Measurements from ENCODE around the gene C17orf67.

The C17orf67 gene

DNA sequence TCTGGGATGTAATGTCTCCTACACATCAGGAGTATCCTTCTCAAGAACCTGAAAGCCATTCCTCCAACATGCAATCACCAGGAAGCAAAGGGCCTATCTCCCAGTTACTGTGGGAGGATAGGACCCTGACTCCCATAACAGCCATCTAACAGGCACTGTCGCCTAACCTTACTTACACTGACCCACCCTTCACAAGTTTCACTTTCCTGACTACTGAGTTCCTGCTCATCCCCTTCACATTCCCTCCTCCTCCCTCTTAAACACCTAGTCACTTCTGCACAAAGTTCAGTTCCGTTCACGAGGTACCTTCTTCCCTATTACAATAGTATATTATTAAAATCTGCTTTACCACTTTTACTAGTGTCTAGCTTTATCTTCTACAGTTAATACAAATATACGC is 1.3 kb downstream of the C17orf67 start:
- no peak for DNase-seq

DNA sequence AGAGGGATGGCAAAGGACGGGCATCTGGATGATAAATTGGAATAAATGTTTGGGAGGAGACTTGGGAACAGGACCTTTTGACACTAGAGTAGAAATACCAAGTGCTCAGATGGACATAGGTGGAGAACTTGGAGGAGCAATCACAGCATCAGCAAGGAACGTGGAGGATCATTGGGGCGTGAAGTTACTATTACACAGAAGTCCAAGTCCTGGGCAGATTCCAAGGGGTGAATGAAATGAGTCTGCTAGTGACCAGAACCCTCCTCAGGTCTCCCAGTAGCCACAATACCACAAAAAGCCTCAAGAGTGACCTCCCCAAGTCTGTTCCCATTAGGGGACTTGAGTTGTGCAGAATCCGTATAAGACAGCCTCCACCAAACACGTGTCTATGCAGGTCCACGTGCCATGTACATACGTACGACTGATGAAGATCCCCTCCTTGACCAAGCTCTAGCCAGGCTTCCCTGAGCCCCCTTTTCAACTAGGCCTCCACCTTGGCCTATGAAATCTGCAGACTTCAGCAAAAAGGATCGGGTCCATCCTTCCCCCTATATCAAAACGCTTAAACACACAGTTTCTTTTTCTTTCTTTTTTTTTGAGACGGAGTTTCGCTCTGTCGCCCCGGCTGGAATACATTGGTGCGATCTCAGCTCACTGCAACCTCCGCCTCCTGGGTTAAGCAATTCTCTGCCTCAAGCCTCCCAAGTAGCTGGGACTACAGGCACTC is 2.2 kb downstream of the C17orf67 start:
- DNase-seq = no peak

DNA sequence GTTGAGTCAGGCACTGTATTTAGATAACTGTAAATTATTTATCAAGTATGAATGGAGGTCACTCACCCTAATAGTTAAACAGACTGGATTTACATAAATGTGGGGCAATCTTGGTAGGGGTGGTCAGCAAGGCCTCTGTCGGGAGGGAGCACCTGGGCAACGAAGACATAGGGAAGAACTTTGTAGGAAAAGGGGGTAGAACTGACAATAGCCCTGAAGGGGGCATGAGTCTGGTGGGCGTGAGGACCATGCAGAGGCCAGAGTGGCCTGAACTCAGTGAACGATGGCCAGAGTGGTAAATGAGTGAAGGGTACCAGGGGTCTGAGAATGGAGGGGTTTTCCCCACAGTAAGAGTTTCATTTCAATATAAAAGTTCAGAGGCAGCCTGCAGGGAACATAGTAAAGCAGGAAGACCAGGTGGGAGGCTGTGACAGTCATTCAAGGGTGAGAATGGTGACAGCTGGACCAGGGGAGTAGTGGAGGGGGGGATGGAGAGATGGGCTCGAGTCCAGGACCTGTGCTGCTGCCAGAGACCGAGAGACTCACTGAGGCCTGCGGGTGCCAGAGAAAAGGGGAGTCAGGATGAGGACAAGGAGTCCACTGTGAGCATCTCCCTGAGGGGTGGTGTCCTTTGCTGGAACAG is 2.9 kb downstream of the C17orf67 start:
- no peak for DNase-seq

DNA sequence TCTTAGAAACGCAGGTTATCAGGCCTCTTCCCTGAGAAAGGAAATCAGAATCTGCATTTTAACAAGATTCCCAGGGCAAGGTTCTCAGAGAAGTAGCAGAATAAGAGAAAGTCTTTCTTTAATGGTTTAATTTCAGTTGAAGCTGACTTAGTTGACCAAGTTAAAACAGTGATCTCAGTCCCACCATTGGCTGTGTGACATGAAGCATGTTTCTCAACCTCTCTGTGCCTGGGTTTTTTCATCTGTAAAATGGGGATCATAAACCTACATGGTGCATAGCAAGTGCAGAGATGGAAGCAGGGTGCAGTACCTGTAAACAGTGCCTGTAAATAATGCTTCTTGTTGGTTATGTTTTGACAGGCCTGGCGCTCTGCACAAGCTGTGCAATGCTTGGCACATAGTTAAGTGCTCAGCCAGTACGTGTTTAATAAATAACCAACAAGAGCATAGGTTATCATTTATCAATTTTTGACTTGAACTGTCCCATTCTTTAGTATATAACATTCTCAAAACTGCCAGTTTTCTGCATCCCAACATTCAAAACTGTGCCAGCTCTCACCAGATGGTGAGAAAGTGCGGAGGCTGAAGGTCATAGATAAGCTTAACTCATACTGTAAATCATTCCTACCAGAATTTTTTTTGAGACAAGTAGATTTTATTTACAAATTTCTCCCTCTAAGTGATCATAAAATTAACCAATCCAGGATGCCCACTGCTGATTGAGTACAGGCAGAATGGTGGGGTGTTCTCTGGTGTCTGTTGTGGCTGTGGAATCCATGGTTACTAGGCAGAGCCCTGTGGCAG is 6.9 kb downstream of the C17orf67 start:
- no peak for DNase-seq

GRCh38 chr17:56824503-56824902 is 9.2 kb downstream of the C17orf67 start:
- DNase-seq = no peak

- no peak for DNase-seq
Observed at GRCh38 chr17:56823848-56824247, 9.9 kb downstream of the C17orf67 start.

DNA sequence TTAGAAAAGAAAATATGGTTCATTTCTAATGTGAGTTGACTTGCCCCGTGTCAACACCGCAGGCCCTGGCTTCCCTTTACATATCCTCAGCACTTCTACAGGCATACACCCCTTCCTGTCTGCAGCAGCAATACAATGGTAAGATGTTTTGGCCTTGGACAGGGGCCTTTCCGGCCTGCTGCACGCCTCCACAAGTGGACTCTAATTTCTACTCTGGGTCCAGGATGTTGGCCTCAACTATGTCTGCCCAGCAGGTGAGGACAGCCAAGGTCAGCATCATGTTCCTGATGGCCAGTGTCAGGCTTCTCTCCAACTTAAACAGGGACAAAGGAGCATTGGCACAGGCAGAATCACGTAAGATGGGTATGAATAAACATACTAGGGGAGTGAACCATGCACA is 11.0 kb downstream of the C17orf67 start:
- DNase-seq = no peak

DNA sequence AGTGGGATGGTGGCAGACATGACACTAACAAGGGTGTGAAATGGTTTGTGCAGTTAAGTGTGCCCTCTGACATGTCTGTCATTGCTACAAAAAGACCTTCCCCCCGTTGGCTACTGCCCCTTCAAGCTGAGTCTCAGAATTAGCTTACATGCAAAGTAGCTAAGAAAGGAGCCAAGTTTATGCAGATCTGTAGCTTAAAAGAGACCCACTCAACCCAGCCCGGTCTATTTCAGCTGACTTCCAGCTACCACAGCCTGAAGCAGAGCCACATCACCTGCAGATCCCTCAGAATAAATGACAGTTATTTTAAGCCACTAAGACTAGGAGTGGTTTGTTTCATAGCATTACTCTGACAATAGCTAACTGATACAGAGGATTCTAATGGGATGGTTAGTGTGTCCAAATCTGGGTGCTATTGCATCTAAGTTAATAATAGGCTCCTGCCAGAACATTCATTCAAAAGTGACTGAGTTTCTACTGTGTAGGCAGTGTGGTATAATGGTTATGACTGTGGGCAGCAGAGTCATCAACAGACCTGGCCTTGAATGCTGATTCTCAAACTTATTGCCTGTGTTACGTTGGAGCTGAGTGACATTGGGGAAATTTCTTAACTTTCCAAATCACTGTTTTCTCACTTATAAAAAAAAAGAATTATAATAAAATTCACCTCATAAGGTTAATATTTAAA is 11.7 kb downstream of the C17orf67 start:
- DNase-seq = no peak

GRCh38 chr17:56820207-56820606 is 13.5 kb downstream of the C17orf67 start:
- no peak for DNase-seq

GRCh38 chr17:56819431-56820145 is 14.1 kb downstream of the C17orf67 start:
- peak; percentile 76 for DNase-seq

GRCh38 chr17:56819030-56819429 is 14.7 kb downstream of the C17orf67 start:
- DNase-seq = no peak

GRCh38 chr17:56817066-56817465 is 16.7 kb downstream of the C17orf67 start:
- DNase-seq = no peak

DNA sequence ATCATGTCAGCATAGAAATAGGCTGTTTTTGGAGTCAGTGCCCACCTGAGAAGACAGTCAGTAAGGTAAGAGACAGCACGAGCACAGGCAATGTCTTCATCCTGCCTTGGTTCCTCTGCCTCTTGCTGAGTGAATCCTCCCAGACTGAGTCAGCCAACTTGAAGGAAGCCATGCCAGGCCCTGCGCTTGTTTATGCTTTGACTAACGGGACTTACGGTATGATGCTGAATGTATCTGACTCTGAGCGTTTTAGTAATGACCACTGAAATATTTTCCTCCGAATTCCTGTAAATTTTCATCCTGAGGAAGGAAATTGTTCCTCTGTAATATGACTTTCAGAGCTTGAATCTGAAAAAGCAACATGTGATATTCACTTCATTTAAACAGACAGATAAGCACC is 18.0 kb downstream of the C17orf67 start:
- DNase-seq = no peak

DNA sequence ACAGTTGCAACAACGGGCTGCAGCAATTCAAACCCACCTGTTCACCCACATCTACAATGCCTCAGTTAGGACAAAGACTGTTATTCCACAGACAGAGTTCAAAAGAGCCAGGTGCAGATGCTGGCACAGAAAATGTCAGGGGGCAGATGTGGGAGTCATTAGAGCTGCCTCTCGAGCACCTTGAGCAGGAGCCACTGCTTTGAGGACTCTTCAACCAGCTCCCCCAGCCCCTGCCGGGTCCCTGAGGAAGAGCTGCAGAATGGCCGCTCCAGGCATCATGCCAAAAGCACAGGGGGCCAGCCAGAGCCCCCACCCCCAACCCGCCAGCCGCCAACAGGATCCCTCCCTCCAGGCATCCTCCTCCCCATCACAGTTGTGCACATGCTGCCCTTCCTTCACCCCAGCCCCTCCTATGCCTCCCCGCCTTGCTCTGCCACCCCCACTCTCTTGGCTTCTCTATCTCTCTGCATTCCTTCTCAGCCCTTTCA is 20.8 kb downstream of the C17orf67 start:
- DNase-seq = no peak

DNA sequence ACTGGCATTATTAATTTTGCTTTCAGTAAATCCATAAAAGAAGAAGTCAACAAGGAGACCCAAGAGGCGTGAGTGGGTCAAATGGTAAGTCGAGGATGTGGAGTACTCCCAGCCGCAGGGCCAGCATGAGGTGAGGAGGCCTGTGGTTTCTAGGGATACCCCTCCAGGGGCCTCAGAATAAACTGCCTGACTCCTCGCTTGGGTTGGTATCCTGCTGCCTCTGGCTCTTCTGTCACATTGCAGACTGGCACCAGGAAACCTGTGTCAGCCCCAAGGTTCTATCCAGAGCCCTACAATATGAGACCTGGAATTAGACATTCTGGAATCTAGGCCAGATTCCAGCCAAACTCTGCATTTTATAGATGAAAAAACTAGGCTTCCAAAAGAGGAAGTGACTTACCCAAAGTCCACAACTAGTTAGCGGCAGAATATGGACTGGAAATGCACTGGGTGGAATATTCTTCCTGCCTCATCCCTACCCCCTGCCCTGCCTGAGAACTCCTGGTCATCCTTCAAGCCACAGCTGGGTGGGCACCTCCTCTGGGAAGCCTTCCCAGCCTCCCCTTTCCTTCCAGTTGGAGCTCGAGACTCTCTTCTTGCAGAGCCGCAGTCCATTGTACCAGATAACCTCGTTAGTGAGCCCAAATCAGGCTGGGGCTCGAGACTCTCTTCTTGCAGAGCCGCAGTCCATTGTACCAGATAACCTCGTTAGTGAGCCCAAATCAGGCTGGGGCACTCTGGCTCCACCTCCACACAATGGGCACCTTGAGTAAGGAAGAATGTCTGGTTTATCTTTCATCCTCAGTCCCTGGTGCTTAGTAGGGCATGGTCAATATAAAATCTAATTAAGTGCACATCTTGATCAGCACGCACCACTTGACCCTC is 22.6 kb downstream of the C17orf67 start:
- no peak for DNase-seq

- no peak for DNase-seq
Observed at GRCh38 chr17:56810343-56810742, 23.4 kb downstream of the C17orf67 start.

- DNase-seq = no peak
Observed at GRCh38 chr17:56809820-56810179, 23.9 kb downstream of the C17orf67 start.

GRCh38 chr17:56809106-56809819 is 24.5 kb downstream of the C17orf67 start:
- DNase-seq = no peak

DNA sequence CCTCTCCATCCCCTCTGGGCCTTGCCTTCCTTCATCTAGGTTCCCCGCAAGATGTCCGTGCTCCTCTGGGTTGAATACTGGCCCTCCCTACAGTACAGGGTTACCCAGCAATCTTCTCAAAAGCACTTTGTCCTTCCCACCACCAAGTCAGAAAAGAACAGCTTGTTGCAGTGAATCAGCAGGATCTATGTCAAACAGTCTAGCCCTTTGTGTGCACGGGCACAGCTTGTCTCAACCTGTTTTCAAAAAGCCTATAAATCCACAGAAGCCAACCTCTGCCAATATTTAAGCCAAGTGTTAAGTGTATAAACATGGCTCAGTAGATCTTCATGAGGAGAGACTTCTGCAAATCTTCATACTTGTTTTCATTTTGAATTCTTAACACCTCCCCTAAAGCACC is 25.2 kb downstream of the C17orf67 start:
- no peak for DNase-seq

- no peak for DNase-seq
Observed at GRCh38 chr17:56807723-56808122, 26.0 kb downstream of the C17orf67 start.

DNA sequence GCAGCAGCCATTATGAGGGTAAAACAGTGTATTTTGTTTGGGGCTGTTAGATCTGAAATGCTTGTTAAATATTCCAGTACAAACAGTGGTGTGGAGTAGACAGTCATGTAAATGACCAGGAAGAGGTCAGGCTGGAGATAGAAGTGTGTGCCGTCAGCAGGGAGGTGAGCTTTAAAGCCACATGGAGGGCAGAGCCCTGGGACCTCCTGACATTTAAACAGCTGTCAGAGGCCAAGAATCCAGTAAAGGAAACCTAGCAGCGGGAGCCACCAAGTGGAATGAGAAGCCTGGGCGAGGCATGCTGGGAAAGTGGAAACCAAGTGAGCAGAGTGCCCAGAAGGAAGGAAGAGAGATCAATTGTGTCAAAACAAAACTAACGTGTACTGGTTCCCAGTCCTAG is 26.8 kb downstream of the C17orf67 start:
- DNase-seq = no peak
